HepG2 (cell line): Measurements from ENCODE around the gene SAMM50. TPM values are rescaled to one million over a fixed set of nuclear protein-coding genes. Genes with fewer than 3 reads are reported as not detected.

ENCODE experiments used
- CBX5 ChIP-seq: sonication (generic); formaldehyde crosslinking; IDR thresholded peaks from 2 replicates; pipeline ENCODE4 v1.4.0; 2020; ENCODE audit warnings: missing genetic modification reagents, borderline replicate concordance
- CEBPG ChIP-seq: IDR thresholded peaks from 2 replicates; pipeline ENCODE4 v1.6.1; 2016
- ESRRA ChIP-seq: sonication (generic); formaldehyde crosslinking; IDR thresholded peaks from 2 replicates; pipeline ENCODE4 v1.5.1; 2020; ENCODE audit warnings: mild to moderate bottlenecking, low read depth, missing genetic modification reagents
- HNRNPLL ChIP-seq: fragments of 200-400 bp; formaldehyde crosslinking; IDR thresholded peaks from 2 replicates; pipeline ENCODE4 v1.6.1; 2017; ENCODE audit warnings: mild to moderate bottlenecking, low read depth, low read length; ENCODE audit not compliant: poor library complexity, severe bottlenecking
- KLF11 ChIP-seq: IDR thresholded peaks from 2 replicates; pipeline ENCODE4 v1.6.1; 2016; ENCODE audit warnings: missing compliant biosample characterization
- MAX ChIP-seq: IDR thresholded peaks from 2 replicates; pipeline ENCODE4 v1.6.1; 2012; ENCODE audit warnings: inconsistent platforms
- PRDM15 ChIP-seq: sonication (generic); formaldehyde crosslinking; IDR thresholded peaks from 2 replicates; pipeline ENCODE4 v1.4.0; 2020; ENCODE audit warnings: missing genetic modification reagents
- RAD21 ChIP-seq: fragments of 450-650 bp; formaldehyde crosslinking; IDR thresholded peaks from 2 replicates; pipeline ENCODE4 v1.5.0; 2020; ENCODE audit warnings: mild to moderate bottlenecking
- SNRNP70 ChIP-seq: fragments of 200-400 bp; formaldehyde crosslinking; IDR thresholded peaks from 2 replicates; pipeline ENCODE4 v1.6.1; 2017; ENCODE audit warnings: mild to moderate bottlenecking, low read depth, low read length, moderate library complexity
- ZNF253 ChIP-seq: sonication (generic); formaldehyde crosslinking; IDR thresholded peaks from 2 replicates; pipeline ENCODE4 v1.8.0; 2022; ENCODE audit warnings: mild to moderate bottlenecking, missing genetic modification reagents, borderline replicate concordance
- ZNF644 ChIP-seq: IDR thresholded peaks from 2 replicates; pipeline ENCODE4 v1.6.1; 2016; ENCODE audit warnings: low read depth
- ZZZ3 ChIP-seq: sonication (generic); formaldehyde crosslinking; IDR thresholded peaks from 2 replicates; pipeline ENCODE4 v1.4.0; 2020; ENCODE audit warnings: missing genetic modification reagents, mild to moderate bottlenecking, borderline replicate concordance
- polyA plus RNA-seq, 8 experiments: library from polyadenylated mRNA; depleted of rRNA in 3 of 8; stranded (reverse) in 7 of 8; unstranded in 1 of 8; fragments of >200 nt; fragmentation: Illumina TruSeq in 4 of 8; extraction: Trizol in 4 of 8; gene quantifications; 2 replicates each; pipeline versions ENCODE4 v1.2.1 to v1.2.3, GENCODE V29; 2011 to 2016; ENCODE audit warnings: low read depth in 4 of 8, missing spikeins in 1 of 8, mixed read lengths in 1 of 8; ENCODE audit not compliant: insufficient read depth in 1 of 8
- total RNA-seq, 5 experiments: library from RNA; depleted of rRNA; stranded (reverse); fragments of >200 nt; fragmentation: Illumina TruSeq; extraction: Trizol; gene quantifications; 2 replicates each; pipeline ENCODE4 v1.2.3, GENCODE V29; 2016; ENCODE audit warnings: low read depth in 1 of 5
- TF ChIP-seq, protein P1 (sequence below): sonication (generic); formaldehyde crosslinking; IDR thresholded peaks from 2 replicates; pipeline ENCODE4 v1.9.0; 2021; ENCODE audit warnings: mild to moderate bottlenecking, missing genetic modification reagents
- TF ChIP-seq, protein P2 (sequence below): sonication (generic); formaldehyde crosslinking; IDR thresholded peaks from 2 replicates; pipeline ENCODE4 v1.5.0; 2020; ENCODE audit warnings: mild to moderate bottlenecking, missing genetic modification reagents

Gene SAMM50
- total and polyA plus RNA-seq, 2 of the 13 experiments (the other 11 are each of a cell fraction or from before 2014, with no cell fraction given), result 34.7 to 63.4 TPM

DNA sequence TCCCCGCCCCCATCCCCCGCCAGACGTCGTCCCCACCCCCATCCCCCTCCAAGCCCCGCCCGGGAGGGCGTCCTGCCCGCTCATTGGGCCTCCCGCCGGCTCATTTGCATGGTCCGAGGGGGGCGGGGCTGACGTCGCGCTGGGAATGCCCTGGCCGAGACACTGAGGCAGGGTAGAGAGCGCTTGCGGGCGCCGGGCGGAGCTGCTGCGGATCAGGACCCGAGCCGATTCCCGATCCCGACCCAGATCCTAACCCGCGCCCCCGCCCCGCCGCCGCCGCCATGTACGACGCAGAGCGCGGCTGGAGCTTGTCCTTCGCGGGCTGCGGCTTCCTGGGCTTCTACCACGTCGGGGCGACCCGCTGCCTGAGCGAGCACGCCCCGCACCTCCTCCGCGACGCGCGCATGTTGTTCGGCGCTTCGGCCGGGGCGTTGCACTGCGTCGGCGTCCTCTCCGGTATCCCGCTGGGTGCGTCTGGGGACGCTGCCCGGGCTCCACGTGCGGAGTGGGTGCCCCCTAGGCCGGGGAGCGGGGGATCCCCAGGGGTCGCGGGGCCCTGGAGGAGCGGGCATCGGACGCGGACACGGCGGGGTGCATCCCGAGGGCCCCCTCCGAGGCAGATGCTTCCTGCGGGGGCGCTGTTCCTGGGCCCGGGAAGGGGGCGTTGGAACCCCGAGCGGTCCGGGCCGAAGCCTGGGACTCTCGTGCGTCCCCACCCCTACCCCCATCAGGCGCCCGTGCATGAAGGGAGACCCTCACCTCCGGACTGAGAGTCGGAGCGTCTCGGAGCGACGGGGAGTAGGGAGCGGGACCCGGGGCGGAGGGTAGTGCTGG, 31.4 kb upstream of the SAMM50 start, which contains the start of gene PNPLA3 (continued):
- TF ChIP-seq, protein P1, sequence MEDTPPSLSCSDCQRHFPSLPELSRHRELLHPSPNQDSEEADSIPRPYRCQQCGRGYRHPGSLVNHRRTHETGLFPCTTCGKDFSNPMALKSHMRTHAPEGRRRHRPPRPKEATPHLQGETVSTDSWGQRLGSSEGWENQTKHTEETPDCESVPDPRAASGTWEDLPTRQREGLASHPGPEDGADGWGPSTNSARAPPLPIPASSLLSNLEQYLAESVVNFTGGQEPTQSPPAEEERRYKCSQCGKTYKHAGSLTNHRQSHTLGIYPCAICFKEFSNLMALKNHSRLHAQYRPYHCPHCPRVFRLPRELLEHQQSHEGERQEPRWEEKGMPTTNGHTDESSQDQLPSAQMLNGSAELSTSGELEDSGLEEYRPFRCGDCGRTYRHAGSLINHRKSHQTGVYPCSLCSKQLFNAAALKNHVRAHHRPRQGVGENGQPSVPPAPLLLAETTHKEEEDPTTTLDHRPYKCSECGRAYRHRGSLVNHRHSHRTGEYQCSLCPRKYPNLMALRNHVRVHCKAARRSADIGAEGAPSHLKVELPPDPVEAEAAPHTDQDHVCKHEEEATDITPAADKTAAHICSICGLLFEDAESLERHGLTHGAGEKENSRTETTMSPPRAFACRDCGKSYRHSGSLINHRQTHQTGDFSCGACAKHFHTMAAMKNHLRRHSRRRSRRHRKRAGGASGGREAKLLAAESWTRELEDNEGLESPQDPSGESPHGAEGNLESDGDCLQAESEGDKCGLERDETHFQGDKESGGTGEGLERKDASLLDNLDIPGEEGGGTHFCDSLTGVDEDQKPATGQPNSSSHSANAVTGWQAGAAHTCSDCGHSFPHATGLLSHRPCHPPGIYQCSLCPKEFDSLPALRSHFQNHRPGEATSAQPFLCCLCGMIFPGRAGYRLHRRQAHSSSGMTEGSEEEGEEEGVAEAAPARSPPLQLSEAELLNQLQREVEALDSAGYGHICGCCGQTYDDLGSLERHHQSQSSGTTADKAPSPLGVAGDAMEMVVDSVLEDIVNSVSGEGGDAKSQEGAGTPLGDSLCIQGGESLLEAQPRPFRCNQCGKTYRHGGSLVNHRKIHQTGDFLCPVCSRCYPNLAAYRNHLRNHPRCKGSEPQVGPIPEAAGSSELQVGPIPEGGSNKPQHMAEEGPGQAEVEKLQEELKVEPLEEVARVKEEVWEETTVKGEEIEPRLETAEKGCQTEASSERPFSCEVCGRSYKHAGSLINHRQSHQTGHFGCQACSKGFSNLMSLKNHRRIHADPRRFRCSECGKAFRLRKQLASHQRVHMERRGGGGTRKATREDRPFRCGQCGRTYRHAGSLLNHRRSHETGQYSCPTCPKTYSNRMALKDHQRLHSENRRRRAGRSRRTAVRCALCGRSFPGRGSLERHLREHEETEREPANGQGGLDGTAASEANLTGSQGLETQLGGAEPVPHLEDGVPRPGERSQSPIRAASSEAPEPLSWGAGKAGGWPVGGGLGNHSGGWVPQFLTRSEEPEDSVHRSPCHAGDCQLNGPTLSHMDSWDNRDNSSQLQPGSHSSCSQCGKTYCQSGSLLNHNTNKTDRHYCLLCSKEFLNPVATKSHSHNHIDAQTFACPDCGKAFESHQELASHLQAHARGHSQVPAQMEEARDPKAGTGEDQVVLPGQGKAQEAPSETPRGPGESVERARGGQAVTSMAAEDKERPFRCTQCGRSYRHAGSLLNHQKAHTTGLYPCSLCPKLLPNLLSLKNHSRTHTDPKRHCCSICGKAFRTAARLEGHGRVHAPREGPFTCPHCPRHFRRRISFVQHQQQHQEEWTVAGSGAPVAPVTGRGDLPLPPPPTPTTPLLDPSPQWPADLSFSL, result no peak
- TF ChIP-seq ZZZ3 (CRISPR knock-in tag) (0 out of 2 replicates have a peak, but pooled peaks have one; percentile 24), CEBPG (CRISPR knock-in tag) (no peak), HNRNPLL (peak; percentile 85), CBX5 (CRISPR knock-in tag) (no peak), RAD21 (CRISPR knock-in tag) (no peak), PRDM15 (peak; percentile 71; the same call in 1 of the 2 replicates), SNRNP70 (no peak), KLF11 (no peak), ZNF644 (CRISPR knock-in tag) (no peak), ESRRA (no peak; the same call in 1 of the 2 replicates), ZNF253 (CRISPR knock-in tag) (no peak), MAX (peak; percentile 66)
- TF ChIP-seq, protein P2, sequence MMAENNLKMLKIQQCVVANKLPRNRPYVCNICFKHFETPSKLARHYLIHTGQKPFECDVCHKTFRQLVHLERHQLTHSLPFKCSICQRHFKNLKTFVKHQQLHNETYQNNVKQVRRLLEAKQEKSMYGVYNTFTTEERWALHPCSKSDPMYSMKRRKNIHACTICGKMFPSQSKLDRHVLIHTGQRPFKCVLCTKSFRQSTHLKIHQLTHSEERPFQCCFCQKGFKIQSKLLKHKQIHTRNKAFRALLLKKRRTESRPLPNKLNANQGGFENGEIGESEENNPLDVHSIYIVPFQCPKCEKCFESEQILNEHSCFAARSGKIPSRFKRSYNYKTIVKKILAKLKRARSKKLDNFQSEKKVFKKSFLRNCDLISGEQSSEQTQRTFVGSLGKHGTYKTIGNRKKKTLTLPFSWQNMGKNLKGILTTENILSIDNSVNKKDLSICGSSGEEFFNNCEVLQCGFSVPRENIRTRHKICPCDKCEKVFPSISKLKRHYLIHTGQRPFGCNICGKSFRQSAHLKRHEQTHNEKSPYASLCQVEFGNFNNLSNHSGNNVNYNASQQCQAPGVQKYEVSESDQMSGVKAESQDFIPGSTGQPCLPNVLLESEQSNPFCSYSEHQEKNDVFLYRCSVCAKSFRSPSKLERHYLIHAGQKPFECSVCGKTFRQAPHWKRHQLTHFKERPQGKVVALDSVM (CRISPR knock-in tag), result no peak
